K562 (cell line): Measurements from ENCODE around the gene ABCA13. TPM values are rescaled to one million over a fixed set of nuclear protein-coding genes. Genes with fewer than 3 reads are reported as not detected.

Source experiments
- CCNT2 ChIP-seq: IDR thresholded peaks from 2 replicates; pipeline ENCODE4 v1.6.1; 2011; ENCODE audit warnings: borderline replicate concordance, low read depth, mild to moderate bottlenecking, moderate library complexity, mixed read lengths, low read length; ENCODE audit not compliant: insufficient read length; ENCODE audit errors: extremely low read depth
- YBX1 ChIP-seq: fragments of 450-650 bp; IDR thresholded peaks from 2 replicates; pipeline ENCODE4 v1.7.1; 2016; ENCODE audit warnings: mild to moderate bottlenecking
- ZNF407 ChIP-seq: fragments of 450-650 bp; IDR thresholded peaks from 2 replicates; pipeline ENCODE4 v1.6.1; 2016; ENCODE audit warnings: low read depth
- ZNF75A ChIP-seq: fragments of 450-650 bp; formaldehyde crosslinking; IDR thresholded peaks from 2 replicates; pipeline ENCODE4 v1.4.0; 2020; ENCODE audit warnings: mild to moderate bottlenecking
- polyA plus RNA-seq, 8 experiments: library from polyadenylated mRNA; depleted of rRNA in 4 of 8; stranded (reverse) in 5 of 8; unstranded in 3 of 8; fragments of >200 nt; fragmentation: Nextera tagmentation in 2 of 8; fragmentation: Illumina TruSeq in 1 of 8; extraction: Ambion mirVana in 2 of 8; extraction: Trizol in 1 of 8; gene quantifications; 2 replicates each; pipeline versions ENCODE4 v1.2.1 to v1.2.3, GENCODE V29; 2011 to 2014; ENCODE audit warnings: inconsistent platforms in 1 of 8, missing spikeins in 1 of 8
- total RNA-seq, 7 experiments: library from RNA; depleted of rRNA in 6 of 7; stranded (reverse); fragments of >200 nt in 6 of 7; fragmentation: Illumina TruSeq in 2 of 7; extraction: Trizol in 2 of 7; gene quantifications; 2 replicates each; pipeline versions ENCODE4 v1.2.1 to v1.2.3, GENCODE V29; 2011 to 2021; ENCODE audit warnings: low replicate concordance in 1 of 7

ABCA13 gene
- total and polyA plus RNA-seq, 9 of the 15 experiments (the other 6 are each of a cell fraction or from before 2014, with no cell fraction given) = 0.14 to 1.5 (median 0.38) TPM

GRCh38 chr7:48312151-48312550 lies 140.9 kb downstream of the ABCA13 start (continued):
- TF ChIP-seq ZNF407 = no peak
- no peak for TF ChIP-seq ZNF75A (CRISPR knock-in tag)
- TF ChIP-seq YBX1 = no peak
- no peak for TF ChIP-seq CCNT2
